Stimulated activated CD4-positive, alpha-beta T cell treated with anti-CD3 and anti-CD28 coated beads, Interleukin-4, amount 100 ng/mL, for 1 hour (primary cell): ENCODE results near the gene GAD1.
A peak's percentile ranks its signal among the peaks of the same experiment; 100 is the strongest.

Experiments used
- DNase-seq: peaks from one replicate; pipeline ENCODE4 v3.0.0-alpha.2; 2020

The GAD1 gene

DNA sequence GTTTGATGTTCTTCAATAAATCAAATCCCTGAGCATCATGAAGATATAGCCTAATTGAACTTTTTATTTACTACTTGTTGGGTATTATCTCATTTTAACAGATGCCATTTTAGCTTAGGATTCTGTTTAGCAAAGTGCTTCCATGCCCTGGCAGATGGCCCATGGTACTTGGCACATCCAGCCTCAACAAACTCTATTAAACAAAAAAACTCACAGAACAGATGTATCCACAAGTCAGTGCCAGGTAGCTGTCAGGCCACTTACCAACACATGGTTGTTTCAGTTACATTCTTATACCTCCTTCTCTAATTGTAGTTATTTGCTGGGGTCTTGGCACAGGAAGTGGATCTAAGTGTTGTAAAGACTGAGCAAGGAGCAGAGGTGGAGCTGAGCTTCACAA is 29.6 kb downstream of the GAD1 start:
- no peak for DNase-seq

DNA sequence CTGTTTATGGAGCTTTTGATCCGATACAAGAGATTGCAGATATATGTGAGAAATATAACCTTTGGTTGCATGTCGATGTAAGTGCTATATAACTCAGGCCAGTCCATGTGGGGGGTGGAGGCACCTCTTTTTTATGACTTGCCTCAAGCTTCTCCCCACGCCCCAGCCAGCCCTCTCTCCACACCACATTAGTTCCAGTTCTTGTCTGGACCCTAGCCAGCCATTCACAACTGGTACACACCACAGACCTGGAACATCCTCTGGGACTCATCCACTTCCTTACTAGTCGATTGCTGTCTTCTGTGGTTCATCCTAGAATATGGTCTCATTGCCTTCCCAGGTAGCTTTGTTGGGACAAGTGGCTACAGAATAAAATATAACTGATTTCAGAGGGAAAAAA is 31.0 kb downstream of the GAD1 start:
- no peak for DNase-seq

DNA sequence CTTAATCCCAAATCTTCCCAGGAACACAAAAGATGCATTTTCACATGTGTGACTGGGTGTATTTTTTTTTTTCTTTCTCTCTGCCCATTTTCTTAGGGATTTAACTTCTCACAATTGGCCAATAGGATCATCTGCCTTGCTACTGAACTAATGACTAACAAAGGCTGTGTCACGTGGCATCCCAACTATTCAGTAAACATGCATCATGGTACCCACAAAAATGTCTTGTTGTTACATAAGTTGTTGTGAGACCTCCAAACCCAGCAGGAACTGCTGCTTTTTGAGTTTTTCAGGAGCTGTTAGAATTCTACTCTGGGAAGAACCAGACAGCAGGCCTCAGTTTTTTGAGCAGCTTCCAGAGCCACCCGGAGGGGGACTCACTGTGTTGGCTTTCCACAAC is 31.9 kb downstream of the GAD1 start:
- no peak for DNase-seq

DNA sequence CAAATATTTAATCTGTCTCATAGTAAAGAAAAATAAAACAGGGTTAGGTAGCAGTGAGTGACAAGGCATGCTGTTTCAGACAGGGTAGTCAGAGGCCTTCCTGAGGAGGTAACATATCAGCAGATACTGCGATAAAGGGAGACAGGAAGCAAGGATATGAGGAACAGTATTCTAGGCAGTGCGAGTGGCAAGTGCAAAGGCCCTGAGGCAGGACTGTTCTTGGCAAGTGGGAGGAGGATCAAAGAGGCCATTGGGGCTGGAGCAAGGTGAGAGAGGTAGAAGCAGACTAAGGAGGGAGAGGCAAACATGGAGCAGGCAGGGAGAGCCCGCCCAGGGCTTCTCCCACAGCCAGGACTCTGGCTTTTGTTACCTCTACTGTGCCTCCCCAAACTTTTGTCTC is 33.6 kb downstream of the GAD1 start:
- DNase-seq, result no peak

DNA sequence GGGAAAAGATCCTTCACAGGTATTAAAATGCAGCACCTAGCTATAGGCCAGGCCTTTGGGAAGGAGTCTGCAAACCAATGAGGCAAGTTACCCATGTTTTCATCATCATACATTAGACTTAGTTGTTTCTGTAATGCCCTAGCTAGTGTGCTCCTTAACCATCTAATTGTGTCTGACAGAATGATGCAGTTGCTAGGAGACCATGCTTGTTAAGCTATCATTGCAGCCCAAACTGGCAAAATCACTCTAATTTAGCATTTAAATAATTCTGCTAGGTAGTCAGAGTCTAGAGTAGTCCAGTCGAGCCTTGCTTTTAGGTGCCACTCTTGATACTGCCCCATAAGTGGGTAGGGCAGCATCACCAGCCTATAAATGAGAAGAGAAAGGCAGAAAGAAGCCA is 34.9 kb downstream of the GAD1 start:
- DNase-seq, result no peak

DNA sequence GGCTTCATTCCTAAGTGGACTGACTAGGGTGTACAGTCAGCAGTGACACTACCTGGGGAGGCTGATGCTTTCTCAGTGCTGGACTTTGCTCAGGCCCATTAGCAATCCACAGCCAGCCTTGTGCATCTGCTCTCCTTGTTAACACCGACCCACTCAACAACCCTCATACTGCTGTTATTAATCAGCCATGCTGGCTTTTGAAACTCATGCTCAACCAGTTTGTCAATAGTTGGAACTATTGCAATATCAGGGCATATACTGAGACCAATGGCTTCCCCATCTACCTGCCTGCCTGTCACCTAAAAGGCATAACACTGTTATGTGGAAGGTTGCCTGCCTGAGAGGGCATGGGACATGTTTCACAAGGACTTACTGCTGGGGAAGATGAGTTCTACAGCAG is 39.4 kb downstream of the GAD1 start:
- no peak for DNase-seq

DNA sequence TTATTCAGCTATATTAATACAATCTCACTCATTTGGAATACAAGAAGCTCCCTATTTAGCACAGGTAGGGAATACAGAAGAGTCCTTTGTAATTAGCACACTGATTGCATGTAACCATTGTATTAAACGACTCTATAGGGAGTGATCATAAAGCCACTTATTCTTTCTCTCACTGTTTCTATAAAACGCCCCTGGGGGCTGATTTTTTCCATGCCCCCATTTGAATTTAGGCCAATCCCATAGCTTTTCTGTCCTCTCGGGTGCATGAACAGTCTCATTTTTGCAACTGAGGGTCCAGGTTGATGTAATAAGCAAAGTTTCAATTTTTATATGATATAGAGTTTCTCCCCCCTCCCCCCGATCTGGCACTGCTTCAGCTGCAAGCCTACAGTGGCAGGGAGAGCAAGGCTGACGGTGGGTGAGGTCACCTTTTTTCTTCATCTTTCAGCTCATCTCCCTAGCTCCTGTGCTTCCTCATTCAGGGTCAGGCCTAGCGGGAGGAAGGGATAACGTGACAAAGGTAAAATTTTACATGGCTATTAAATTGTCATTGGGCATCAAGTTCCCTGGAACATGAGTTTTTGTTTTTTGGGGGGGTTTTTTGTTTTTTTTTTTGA is 45.7 kb downstream of the GAD1 start:
- no peak for DNase-seq

DNA sequence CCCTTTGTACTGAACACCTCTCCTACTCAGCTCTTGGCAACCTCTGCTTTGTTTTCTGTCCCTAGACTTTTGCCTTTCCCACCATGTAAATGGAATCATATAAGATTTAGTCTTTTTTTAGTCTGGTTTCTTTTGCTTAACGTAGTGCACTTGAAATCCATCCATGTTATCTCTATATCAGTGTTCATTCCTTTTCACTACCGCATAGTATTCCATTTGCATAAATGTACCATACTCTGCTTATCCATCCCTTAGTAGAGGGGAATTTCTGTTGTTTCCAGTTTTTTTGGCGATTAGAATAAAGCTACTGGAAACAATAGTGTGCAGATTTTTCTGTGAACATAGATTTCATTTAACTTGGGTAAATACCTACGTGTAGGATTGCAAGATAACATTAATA is 46.4 kb downstream of the GAD1 start:
- no peak for DNase-seq

DNA sequence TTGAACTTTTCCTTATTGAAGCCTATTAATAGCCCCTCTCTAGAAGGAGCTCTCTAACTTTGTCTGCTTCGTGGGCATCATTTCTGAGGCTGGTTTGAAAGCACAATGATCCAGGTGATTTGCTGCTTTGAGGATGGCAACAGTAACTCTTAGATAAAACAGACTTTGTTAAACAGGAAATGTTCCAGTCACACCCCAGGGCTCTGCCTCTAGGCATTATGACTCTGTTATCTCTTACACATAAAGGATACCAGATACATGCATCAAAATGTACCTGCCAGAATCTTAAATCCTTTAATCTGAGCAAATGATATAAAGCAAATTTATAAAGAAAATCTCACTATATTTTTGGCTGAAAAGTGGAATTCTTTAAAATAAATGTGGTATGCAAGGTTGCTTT is 52.3 kb downstream of the GAD1 start:
- DNase-seq, result no peak

DNA sequence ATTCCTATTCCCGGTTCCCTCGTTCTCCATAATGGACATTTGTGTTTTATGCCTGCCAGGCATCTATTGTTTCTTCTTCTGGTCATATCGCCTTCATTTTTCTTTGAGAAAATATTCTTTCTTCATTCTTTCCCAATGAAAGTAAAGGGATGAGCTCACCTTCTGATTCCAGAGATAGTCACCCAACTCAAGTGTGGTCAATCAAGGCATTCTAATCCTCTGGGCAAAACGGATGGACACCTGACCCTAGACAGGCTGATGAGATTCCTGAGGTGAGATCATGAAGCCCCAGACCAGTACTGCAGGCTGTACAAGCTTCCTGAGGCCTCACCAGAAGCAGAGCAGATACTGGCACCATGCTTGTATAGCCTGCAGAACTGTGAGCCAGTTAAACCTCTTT is 52.8 kb downstream of the GAD1 start:
- DNase-seq, result no peak

DNA sequence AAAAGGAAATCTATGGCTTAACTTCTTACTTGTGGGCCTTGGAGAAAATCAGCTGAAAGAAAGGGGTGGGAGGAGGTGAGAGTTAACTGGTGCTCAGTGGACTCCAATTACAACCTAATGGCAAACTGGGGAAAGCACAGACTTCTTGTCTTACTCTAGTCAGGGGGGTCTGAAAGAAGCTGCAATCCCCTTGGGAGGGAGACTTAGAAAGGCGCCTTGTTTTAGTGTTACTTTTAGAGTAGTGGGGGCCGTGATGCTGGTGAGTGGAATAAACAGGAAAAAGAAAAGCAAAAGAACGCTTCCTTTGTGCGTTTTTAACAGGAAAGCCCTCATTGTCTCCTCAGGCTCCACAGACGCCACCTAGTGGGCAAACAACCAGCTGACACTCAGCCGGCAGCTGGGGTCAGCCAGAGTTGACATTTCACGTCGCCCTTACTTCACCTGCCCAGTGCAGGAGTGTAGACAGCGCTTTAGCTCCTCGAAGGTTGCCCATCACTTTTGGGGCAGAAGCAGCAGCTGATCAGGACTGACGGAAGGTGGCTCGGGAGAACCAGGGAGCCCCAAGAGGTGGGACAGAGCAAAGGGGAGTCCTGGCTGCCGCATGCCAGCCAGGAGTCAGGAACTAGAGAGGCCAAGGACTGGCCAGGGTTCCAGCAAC is 56.5 kb downstream of the GAD1 start:
- peak; percentile 71 for DNase-seq

DNA sequence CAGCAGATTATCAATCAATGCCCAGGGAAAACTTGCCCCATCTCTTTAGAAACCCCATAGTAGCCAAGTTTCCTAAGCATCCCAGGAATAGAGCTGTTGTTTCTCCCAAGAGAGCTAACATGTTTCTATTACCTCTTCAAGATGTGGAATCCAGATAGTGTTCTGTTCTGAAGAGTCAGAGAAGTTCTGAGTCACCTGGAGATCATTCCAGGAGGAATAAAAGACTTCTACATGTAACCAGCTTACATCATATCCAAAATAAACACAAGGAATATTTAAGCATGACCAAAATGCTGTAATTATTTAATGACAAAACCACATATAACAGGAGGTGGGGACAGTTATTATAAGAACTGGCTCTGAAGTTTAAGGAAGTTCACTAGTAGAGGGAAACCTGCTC is 61.4 kb downstream of the GAD1 start:
- no peak for DNase-seq

DNA sequence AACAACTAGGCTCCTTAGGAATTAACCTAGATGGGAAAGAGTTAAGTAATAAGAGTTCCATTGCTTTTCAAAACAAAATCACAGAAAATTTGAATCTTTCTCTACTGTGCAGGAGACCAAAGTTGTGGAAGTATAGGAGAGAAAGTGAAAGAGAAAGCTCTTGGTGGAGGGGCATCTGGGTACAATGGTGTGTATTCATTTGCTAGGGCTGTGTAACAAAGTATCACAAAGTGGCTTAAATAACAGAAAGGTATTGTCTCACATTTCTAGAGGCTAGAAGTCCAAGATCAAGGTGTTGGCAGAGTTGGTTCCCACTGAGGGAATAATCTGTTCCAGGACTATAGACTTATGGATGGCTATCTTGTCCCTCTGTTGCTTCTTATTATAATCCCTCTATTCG is 61.8 kb downstream of the GAD1 start:
- no peak for DNase-seq

DNA sequence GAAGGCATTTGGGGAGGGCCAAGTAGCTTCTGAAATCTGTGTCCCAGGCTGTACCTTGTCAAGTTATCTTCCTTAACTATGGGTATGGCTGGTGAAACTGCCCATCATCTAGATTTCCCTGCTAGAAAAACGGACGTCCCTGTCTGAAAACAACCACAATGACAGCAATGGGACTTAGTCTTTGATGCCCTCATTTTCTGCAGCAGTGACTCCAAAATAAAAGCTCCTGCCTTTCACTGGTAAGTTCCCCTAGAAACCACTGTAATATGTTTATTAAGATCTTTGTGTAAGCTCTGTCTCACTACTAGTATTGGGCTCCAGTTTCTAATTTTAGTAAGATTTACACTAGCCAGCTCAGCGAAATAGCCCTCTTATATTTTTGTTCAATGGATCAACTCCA is 65.2 kb downstream of the GAD1 start:
- DNase-seq, result no peak

DNA sequence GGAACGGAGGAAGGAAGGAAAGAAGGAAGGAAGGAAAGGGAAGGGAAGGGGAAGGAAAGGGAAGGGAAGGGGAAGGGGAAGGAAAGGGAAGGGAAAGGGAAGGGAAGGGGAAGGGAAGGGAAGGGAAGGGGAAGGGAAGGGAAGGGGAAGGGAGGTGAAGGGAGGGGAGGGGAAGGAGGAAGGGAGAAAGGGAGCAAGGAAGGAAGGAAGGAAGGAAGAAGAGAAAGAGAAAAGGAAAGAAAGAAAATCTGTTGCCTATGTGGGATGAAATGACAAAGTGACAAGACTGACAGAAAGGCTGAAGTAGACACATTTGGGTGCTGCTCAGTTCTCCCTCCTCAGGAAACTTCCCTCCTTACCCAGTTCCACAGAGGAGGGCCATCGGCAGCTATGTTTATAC is 66.1 kb downstream of the GAD1 start:
- no peak for DNase-seq

DNA sequence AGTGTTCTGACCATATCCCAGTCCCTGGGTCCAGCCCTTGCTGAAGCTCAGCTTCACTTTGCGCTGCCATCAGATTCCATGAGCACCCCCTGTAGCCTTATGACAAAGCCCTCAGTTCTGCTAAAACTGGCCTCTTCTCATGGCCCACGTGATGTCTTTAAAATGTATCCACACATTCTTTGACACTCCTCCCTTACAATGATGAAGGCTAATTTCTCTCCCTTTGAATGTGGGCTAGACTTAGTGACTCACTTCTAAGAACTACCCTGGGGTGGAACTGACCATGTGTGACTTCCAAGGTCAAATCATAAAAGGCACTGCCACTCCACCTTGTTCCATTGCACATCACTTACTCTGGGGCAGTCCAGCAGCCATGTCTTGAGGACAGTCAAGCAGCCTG is 67.0 kb downstream of the GAD1 start:
- DNase-seq, result no peak

DNA sequence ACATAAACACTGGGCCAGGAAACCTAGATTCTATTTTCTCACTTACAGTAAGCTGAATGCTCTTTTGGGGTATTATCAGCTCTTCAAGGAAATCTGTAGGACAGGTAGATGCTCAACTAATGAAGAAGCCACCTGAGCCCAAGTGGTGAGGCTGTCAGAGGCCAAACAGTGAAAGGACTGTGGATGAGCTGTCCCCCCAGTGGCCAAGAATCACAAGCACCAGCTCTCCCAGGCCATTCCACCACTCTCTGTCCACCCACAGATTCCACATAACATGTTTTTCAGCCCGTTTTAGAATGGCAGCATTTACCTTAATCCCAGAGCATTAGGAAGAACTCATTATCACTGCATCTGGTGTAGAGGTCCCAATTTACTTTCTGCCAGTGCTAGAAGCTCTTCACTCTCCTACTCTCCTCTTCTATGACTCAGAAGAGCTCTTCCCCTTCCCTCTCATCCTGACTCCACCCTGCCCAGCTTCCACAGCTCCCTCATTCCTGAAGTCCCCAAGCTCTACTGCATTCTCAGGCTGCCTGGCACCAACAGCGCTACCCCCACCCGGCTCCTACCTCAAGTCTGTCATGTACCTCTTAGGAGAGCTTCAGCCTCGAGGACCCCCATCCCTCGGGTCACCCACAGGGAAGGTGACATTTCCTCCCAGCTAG is 68.6 kb downstream of the GAD1 start:
- DNase-seq, result no peak

DNA sequence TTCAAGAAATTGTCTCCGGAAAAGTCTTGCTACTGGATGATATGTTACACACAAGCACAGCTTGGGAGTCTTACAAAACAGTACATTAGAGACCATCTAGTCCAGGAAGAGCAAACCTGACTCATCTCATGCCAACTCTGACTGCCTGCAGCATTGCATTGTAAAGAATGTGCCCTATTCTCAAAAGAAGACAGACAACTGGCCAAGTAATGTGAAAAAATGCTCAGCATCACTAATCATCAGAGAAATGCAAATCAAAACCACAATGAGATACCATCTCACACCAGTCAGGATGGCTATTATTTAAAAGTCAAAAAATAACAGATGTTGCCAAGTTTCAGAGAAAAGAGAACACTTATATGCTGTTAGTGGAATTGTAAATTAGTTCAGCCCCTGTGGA is 69.7 kb downstream of the GAD1 start:
- DNase-seq, result no peak

DNA sequence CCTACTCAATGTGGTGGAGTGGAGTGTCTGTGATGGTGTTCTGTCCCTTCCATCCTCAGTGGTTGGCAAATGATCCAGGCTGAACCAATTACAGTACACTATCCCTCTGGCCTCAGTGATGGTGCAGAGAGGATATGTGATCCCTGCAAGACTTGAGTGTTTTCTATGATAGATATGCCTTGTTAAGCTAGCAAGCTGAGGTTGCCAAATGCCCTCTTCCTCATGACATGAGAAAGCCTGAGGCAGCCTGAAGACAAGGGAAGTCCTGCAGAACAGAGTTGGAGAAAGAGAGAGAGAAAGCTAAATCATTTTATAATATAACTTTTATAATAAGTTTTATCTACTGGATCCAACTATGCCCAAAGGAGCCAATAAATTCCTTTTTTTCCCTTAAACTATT is 70.8 kb downstream of the GAD1 start:
- DNase-seq, result no peak

DNA sequence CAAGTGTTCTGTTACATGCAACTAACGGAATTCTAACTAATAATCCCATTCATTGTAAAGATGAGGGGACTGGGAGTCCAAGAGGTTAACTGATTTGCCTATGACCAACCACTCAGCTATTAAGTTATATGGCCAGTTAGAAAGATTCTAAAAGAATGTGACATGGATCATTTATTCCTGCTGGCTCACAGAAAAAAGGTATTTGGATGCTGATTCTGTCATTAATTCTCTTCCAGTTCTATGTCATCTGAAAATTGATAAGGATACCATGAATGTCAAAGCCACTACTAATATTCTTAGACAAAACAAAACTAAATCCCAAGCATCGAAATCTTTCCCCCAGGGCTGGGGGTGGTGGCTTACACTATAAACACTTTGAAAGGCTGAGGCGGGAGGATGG is 71.2 kb downstream of the GAD1 start:
- no peak for DNase-seq

DNA sequence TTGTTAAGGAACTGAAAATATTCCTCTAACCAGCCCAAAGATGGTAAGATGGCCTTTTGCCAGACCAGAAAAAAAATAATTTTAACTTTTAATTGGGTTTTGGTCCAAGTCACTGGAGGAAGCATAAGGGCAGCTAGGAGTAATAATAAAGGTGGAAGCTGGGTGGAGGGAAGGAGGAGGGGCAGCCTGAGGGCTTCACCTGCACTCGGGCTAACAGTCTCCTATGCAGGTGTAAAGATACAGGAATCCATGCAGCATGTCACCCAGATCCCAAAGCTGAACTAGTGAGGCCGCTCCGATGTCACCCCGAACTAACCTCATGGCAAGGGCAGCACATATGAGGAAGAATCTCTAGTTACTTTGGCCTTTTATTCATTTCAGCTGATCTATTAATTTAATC is 75.2 kb downstream of the GAD1 start:
- no peak for DNase-seq

DNA sequence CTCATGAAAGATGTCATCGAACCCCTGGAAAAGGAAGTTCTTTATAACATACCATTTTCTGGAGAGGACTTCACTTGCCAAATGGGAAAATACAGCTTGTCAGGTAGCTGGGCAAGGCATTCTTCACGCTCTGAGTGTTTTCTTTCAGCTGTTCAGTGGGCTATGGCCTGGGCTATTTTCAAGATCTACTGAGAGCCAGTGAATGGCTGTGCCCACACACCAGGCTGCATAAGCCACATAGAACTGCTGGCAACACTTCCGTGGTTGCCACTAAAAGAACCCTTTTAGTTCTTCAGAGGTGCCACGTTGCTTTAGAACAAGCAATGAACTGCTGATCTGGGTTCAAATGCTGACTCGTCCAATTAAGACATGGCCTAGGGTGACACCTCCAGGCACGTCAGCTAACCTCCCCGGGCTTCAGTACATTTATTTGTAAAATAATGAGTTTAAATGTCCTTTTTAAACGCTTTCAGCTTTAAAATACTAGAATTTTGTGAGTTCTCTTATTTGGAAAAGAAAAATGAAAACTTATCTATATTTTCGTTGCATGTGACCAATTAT is 75.8 kb downstream of the GAD1 start:
- no peak for DNase-seq

DNA sequence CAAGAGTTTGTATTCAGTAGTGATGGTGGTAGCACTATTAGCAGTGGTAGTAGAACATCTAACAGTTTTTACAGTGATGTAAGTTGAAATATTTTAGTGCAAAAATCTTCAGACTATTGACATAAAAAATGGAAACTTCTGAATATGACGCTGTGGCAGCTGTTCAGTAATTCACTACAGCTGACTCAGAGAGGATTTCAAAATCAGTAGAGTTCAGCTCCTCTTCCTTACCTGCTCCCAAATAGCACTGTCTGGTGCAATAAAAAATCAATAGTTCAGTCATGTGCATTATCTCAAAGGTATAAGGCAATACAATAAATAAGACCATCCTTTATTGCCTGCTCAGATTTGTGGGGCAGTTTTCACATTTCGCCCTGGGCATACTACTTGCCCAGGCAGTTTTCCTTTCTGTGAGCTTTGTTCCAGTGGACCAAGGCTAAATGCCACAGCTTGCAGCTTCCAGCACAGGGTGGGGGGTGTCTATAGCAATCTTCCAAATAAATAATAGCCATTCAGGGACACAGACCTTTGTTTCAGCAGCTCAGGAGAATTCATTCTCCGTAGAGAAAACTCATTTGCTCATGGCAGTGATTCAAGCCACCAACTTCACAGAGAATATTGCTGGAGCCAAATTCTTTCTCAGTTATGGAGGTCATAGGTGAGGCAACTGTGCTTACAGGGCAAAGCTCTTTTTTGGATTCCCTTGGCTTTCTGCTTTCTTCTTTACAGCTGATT is 78.5 kb downstream of the GAD1 start:
- no peak for DNase-seq

DNA sequence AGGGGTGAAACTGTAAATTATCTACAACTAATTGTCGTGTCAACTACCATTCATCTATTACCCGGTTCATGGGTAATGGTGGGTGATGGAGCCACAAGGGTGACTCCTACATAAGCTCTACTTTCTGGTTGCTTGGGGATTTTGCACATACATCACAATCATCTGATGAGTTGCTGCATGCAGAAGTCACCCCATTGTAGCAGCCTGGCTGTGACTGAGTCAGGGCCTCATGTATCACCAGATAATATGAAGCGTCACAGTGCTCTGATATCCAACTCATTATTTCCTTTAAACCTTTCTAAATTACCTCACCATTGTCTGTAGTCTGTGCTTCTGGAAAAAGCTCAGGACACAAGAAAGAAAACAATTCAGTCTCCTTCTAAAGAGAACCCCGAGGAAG is 79.9 kb downstream of the GAD1 start:
- no peak for DNase-seq
